ENCODE measurements around the gene PRMT2.

DNA sequence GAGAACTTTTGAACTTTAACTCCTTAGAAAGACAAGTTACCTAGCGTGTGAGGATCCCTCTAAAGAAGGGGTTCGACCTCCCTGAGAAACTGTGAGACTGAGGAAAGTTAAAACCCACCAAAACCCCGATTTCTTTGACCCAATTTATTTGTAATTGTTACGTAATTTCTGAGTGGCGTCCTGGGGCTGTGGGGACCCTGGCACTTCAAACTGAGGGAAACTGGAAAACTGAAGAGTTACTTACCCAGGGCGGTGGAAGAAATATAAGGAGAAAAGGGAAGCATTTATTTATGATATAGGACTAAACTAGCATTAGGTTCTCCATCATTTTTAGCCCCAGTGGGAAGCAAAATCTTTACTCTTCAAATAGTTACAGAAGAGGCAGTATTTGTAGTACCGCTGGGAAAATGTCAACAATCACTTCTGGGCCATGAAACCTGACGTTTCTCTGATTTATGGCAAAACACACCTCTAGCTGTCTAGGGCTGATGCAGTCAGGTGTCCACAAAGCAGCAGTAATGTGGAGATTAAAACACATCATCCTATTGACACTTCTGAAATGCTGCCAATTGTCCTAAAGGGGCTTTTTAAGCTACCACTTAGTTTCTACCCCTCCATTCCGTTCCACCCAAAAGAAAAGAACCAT lies 31.0 kb upstream of the PRMT2 start:
- TF ChIP-seq, protein P1, sequence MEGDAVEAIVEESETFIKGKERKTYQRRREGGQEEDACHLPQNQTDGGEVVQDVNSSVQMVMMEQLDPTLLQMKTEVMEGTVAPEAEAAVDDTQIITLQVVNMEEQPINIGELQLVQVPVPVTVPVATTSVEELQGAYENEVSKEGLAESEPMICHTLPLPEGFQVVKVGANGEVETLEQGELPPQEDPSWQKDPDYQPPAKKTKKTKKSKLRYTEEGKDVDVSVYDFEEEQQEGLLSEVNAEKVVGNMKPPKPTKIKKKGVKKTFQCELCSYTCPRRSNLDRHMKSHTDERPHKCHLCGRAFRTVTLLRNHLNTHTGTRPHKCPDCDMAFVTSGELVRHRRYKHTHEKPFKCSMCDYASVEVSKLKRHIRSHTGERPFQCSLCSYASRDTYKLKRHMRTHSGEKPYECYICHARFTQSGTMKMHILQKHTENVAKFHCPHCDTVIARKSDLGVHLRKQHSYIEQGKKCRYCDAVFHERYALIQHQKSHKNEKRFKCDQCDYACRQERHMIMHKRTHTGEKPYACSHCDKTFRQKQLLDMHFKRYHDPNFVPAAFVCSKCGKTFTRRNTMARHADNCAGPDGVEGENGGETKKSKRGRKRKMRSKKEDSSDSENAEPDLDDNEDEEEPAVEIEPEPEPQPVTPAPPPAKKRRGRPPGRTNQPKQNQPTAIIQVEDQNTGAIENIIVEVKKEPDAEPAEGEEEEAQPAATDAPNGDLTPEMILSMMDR (IDR thresholded peaks at IDR 0.05; ENCODE audit: insufficient read depth, low read length) = no peak
- no peak for TF ChIP-seq POLR2AphosphoS5 (IDR thresholded peaks at IDR 0.05; ENCODE audit: low read depth)
